Renal pelvis (tissue), 12 donors: ENCODE results near the gene PSME1. TPM values are rescaled to one million over a fixed set of nuclear protein-coding genes. Genes with fewer than 3 reads are reported as not detected.
A peak's percentile ranks its signal among the peaks of the same experiment; 100 is the strongest.

Experiments
- DNase-seq: peaks from one replicate; pipeline ENCODE4 v3.0.0-alpha.2; 2013
- long read RNA-seq, 16 experiments: transcript quantifications; one replicate each; lab custom pipeline, GENCODE V29; 2026
- polyA plus RNA-seq, 3 donors: library from polyadenylated mRNA; unstranded; fragments of 120-200 nt; gene quantifications; one replicate each; pipeline ENCODE4 v1.2.1, GENCODE V29; 2013; ENCODE audit not compliant: insufficient read length in 3 of 3

PSME1 gene
- polyA plus RNA-seq = 100 to 1,000 TPM; 175 to 216 (median 196) TPM
- long read RNA-seq, donor 1, transcript PSME1-201 (11 exons, 1,006 nt) = major isoform, 97 of 121 reads
- long read RNA-seq, donor 1, partial matches to known transcripts = 19 of 121 reads
- long read RNA-seq, donor 1, other reads (novel, unspliced or antisense) = 5 of 121 reads
- long read RNA-seq, donor 2, transcript PSME1-201 (11 exons, 1,006 nt) = major isoform, 107 of 127 reads
- long read RNA-seq, donor 2, partial matches to known transcripts = 15 of 127 reads
- long read RNA-seq, donor 2, other reads (novel, unspliced or antisense) = 0 of 127 reads
- long read RNA-seq, donor 3, transcript PSME1-201 (11 exons, 1,006 nt) = major isoform, 103 of 157 reads
- long read RNA-seq, donor 3, partial matches to known transcripts = 45 of 157 reads
- long read RNA-seq, donor 3, other reads (novel, unspliced or antisense) = 8 of 157 reads
- long read RNA-seq, donor 4, transcript PSME1-201 (11 exons, 1,006 nt) = major isoform, 126 of 169 reads
- long read RNA-seq, donor 4, partial matches to known transcripts = 28 of 169 reads
- long read RNA-seq, donor 4, other reads (novel, unspliced or antisense) = 10 of 169 reads
- long read RNA-seq, donor 5, transcript PSME1-201 (11 exons, 1,006 nt) = major isoform, 48 of 67 reads
- long read RNA-seq, donor 5, partial matches to known transcripts = 19 of 67 reads
- long read RNA-seq, donor 5, other reads (novel, unspliced or antisense) = 0 of 67 reads
- long read RNA-seq, donor 6, transcript PSME1-201 (11 exons, 1,006 nt) = major isoform, 59 of 89 reads
- long read RNA-seq, donor 6, partial matches to known transcripts = 28 of 89 reads
- long read RNA-seq, donor 6, other reads (novel, unspliced or antisense) = 0 of 89 reads
- long read RNA-seq, donor 7, transcript PSME1-201 (11 exons, 1,006 nt) = major isoform, 97 of 222 reads
- long read RNA-seq, donor 7, partial matches to known transcripts = 122 of 222 reads
- long read RNA-seq, donor 7, other reads (novel, unspliced or antisense) = 0 of 222 reads
- long read RNA-seq, donor 8, transcript PSME1-201 (11 exons, 1,006 nt) = major isoform, 33 of 49 reads
- long read RNA-seq, donor 8, partial matches to known transcripts = 14 of 49 reads
- long read RNA-seq, donor 8, other reads (novel, unspliced or antisense) = 0 of 49 reads
- long read RNA-seq, donor 9, transcript PSME1-201 (11 exons, 1,006 nt) = major isoform, 113 of 173 reads
- long read RNA-seq, donor 9, partial matches to known transcripts = 44 of 173 reads
- long read RNA-seq, donor 9, other reads (novel, unspliced or antisense) = 6 of 173 reads
- long read RNA-seq, donor 10, transcript PSME1-201 (11 exons, 1,006 nt) = major isoform, 82 of 124 reads
- long read RNA-seq, donor 10, partial matches to known transcripts = 30 of 124 reads
- long read RNA-seq, donor 10, other reads (novel, unspliced or antisense) = 5 of 124 reads
- long read RNA-seq, donor 11, transcript PSME1-201 (11 exons, 1,006 nt) = major isoform, 52 of 114 reads
- long read RNA-seq, donor 11, partial matches to known transcripts = 61 of 114 reads
- long read RNA-seq, donor 11, other reads (novel, unspliced or antisense) = 0 of 114 reads
- long read RNA-seq, donor 12, transcript PSME1-201 (11 exons, 1,006 nt) = major isoform, 117 of 156 reads
- long read RNA-seq, donor 12, partial matches to known transcripts = 33 of 156 reads
- long read RNA-seq, donor 12, other reads (novel, unspliced or antisense) = 0 of 156 reads
- long read RNA-seq, donor 13, transcript PSME1-201 (11 exons, 1,006 nt) = major isoform, 46 of 95 reads
- long read RNA-seq, donor 13, partial matches to known transcripts = 46 of 95 reads
- long read RNA-seq, donor 13, other reads (novel, unspliced or antisense) = 0 of 95 reads
- long read RNA-seq, donor 14 = 0 reads
- long read RNA-seq, donor 15 = 0 reads
- long read RNA-seq, donor 16, transcript PSME1-201 (11 exons, 1,006 nt) = major isoform, 102 of 146 reads
- long read RNA-seq, donor 16, partial matches to known transcripts = 34 of 146 reads
- long read RNA-seq, donor 16, other reads (novel, unspliced or antisense) = 6 of 146 reads

GRCh38 chr14:24135834-24136683, at the start of gene PSME1:
Gene PSME1 (plus strand): TSS chr14:24136194. CDS start chr14:24136263, 69 bp downstream.
- peak; percentile 90 for DNase-seq

DNA sequence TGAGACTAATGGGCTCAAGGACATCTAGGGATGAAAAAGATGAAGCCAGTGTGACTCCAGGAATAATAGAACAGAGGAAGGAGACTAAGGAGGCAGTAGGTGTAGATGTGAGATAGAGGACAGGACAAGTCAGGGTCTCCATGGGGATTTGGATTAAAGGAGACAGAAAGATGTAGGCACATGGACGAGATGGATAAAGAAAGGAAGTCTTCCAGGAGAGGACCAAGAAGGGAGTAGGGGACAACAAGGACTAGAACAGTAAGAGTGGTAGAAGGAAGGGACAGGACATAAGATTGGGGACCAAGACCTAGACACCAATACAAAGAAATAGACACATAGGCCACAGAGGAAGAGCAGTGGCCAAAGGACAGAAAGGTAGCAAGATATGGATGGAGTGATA, 49.0 kb upstream of the PSME1 start:
- DNase-seq = no peak

DNA sequence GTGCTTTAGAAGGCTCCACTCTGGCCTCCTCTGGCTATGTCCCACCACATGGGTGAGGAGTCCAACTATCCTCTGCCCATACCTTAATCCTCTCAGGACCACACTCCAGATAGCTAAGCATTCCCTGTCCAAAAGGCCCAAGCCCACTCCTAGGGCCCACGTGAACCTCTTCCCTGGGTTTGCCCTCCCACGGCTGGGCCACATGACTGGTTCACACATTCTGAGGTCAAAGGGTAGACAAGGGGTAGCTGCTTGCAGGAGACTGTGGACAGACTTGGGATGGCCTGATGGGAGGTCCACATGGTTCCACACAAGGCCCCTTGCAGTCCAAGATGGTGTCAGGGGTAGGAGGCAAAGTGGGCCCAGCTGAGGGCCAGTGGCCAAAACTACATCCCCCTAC, 47.9 kb upstream of the PSME1 start:
- no peak for DNase-seq

- no peak for DNase-seq
These were observed 46.1 kb upstream of the PSME1 start for GRCh38 chr14:24089890-24090289.

DNA sequence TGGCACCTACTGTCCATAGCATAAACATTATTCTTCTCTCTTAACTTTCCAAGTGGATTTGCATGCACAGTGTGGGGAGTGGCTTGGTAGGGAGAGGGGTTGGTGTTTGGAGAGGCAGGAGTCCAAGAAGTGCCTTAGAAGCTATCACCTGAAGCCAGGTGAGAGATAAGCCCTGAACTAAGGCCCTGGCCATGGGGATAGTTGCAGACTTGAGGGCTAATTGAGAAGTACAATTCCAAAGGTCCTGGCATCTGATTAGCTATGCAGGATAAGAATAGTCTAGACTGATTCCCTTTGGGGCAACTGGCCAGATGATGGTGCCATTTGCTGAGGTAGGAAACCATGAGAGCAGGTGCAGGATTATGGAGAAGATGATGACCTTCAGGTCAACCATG, 43.9 kb upstream of the PSME1 start:
- DNase-seq = no peak

- DNase-seq = no peak
These were observed 43.3 kb upstream of the PSME1 start for GRCh38 chr14:24092505-24093206.

DNA sequence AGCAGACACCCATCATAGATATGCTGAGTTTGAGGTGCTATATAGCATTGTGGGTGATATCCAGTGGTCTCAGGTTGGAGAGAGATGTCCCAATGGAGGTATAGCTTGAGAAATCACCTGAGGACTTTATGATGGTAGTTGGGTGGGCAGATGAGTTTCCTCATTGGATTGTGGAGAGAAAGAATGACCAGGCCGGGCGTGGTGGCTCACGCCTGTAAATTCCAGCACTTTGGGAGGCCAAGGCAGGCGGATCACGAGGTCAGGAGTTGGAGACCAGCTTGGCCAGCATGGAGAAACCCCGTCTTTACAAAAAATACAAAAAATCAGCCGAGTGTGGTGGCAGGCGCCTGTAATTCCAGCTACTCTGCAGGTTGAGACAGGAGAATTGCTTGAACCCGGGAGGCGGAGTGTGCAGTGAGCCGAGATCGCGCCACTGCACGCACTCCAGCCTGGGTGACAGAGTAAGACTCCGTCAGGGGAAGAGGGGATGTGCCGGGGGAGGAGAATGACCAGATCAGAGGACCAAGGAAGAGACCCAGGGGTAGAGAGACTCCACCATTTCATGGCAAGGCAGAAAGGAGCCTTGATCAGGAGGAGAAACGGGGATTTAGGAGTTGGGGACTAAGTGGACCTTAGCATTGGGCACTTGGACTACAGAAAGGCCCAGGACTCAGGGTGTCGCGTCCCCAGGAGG, 42.6 kb upstream of the PSME1 start:
- DNase-seq = no peak

- DNase-seq = peak; percentile 78
These were observed 41.8 kb upstream of the PSME1 start, which contains the start of gene PCK2 for GRCh38 chr14:24093901-24094840. Gene PCK2 (plus strand): TSS chr14:24094311. CDS start chr14:24094406, 95 bp downstream.

DNA sequence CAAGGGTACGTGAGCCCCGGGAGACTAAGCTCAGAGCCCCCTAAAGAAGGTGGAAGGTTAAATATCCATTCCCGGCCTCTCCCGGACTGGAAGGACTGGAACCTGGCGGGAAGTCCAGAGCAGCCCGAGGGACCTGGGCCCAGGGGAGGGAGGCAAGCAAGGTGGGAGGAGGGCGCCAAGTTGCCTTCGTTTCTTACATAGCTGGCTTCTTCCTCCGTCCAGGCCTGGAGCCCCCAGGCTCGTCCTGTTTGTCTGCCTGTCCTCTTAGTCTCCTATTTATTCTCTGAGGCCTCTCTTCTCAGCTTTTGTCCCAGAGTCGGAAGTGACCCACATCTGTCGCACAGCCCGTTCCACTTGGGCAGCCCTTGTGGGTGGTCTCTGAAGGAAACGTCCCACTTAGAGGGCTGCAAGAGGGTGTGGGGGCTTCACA, 41.1 kb upstream of the PSME1 start:
- no peak for DNase-seq

GRCh38 chr14:24095271-24096068, 40.5 kb upstream of the PSME1 start:
- DNase-seq = no peak

- no peak for DNase-seq
These were observed 39.3 kb upstream of the PSME1 start for GRCh38 chr14:24096545-24097181.

DNA sequence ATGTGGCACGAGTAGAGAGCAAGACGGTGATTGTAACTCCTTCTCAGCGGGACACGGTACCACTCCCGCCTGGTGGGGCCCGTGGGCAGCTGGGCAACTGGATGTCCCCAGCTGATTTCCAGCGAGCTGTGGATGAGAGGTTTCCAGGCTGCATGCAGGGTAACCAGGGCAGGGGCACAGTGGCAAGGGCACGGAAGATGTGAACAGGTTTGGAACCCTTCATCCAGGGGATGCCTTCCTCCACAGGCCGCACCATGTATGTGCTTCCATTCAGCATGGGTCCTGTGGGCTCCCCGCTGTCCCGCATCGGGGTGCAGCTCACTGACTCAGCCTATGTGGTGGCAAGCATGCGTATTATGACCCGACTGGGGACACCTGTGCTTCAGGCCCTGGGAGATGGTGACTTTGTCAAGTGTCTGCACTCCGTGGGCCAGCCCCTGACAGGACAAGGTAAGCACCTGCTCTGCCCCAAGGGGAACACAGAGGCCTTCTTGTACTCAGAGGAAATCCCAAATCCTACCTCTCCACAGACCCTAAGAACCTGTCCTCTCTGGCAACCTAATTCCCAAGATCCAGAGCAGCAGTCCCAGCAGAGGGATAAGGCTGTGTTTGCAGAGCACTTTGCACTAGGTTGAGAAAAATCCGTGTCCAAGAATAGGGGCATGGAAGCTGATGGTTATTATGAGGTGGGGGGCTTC, 37.6 kb upstream of the PSME1 start:
- no peak for DNase-seq

- no peak for DNase-seq
These were observed 36.8 kb upstream of the PSME1 start for GRCh38 chr14:24098927-24099813.
